H1 (cell line): ENCODE data around the gene ARHGAP18. TPM values are rescaled to one million over a fixed set of nuclear protein-coding genes. Genes with fewer than 3 reads are reported as not detected.

Experiments
- CHD7 ChIP-seq: fragments of 300-600 bp; sonication (generic); IDR thresholded peaks from 2 replicates; pipeline ENCODE4 v1.7.1; 2012; ENCODE audit warnings: low read length, moderate library complexity, mild to moderate bottlenecking, inconsistent platforms; ENCODE audit not compliant: insufficient replicate concordance
- POLR2AphosphoS5 ChIP-seq: IDR thresholded peaks from 2 replicates; pipeline ENCODE4 v1.6.1; 2011; ENCODE audit warnings: low read depth, low read length
- SRF ChIP-seq: IDR thresholded peaks from 2 replicates; pipeline ENCODE4 v1.6.1; 2011; ENCODE audit warnings: mild to moderate bottlenecking, low read depth, low read length, moderate library complexity
- TEAD4 ChIP-seq: IDR thresholded peaks from 2 replicates; pipeline ENCODE4 v1.6.1; 2012; ENCODE audit warnings: low read depth, low read length, inconsistent platforms, mixed read lengths
- polyA plus RNA-seq, 7 experiments: library from polyadenylated mRNA; depleted of rRNA in 3 of 7; stranded (reverse) in 5 of 7; unstranded in 2 of 7; fragments of >200 nt in 5 of 7; fragments of 200-250 nt in 2 of 7; gene quantifications; 1 replicate in 5 of 7; 2 replicates in 1 of 7; 4 replicates in 1 of 7; pipeline versions ENCODE4 v1.2.1 to v1.2.3, GENCODE V29; 2011 to 2013; ENCODE audit warnings: missing spikeins in 2 of 7, mixed read lengths in 2 of 7
- total RNA-seq: library from RNA; stranded (reverse); fragmentation: NEBNext Ultra II Directional; extraction: Animal tissue kit (Norgen Biotek cat#: 25700); gene quantifications from 2 replicates; pipeline ENCODE4 v1.2.1, GENCODE V29; 2021

ARHGAP18 gene
- total and polyA plus RNA-seq, 2 of the 8 experiments (the other 6 are each of a cell fraction or from before 2014, with no cell fraction given) = 0.83 to 4.5 TPM

- TF ChIP-seq CHD7 (no peak), SRF (no peak), TEAD4 (no peak), POLR2AphosphoS5 (no peak)
Measured at GRCh38 chr6:129679275-129679674, 30.7 kb downstream of the ARHGAP18 start (continued).
